HG03469 (cell line): ENCODE measurements around the gene EYS.

Experiments
- ATAC-seq: cut with Tn5 transposase; IDR thresholded peaks from one replicate; pipeline ENCODE4 v1.9.1; 2021; ENCODE audit warnings: mild to moderate bottlenecking, moderate library complexity, moderate number of reproducible peaks; ENCODE audit not compliant: unreplicated experiment

EYS gene

DNA sequence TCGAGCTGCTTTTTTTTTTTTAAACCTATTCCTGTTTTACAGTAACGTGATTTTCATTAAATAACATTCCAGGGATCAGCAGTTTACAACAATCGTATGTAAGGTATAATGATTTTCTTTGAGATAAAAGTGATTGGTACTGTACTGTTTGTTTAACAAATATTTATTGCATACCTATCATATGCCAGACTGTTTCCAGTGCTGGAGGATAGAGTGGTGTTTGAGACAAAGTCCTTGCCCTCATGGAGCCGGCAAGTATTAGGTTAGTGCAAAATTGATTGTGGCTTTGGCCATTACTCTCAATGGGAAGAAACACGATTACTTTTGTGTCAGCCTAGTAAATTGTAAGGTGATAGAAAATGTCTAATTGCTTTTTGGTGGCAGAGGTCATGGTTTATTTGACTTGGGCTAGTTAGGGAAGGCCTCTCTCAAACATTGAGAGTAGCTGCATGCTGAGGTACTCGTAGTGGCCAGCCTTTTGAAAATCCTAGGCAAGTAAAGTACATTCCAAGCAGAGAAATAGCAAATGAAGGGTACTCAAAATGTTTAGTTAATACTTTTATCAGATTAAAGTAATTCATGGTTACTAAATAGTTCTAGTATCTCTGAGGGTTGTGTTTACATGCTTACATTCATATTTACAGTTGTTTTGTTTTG is 2035.8 kb downstream of the EYS start:
- ATAC-seq: no peak
